ENCODE data around the gene NUP214. TPM values are rescaled to one million over a fixed set of nuclear protein-coding genes. Genes with fewer than 3 reads are reported as not detected.
"Not testable (repeated sequence)": the region's sequence is repeated elsewhere in the genome, so short reads cannot be mapped to it uniquely, and the experiment has no call there.

NUP214 gene
- polyA plus RNA-seq, 6 donors from 2014 or later: 8.8 to 27.6 (median 18.3) TPM

GRCh38 chr9:131187957-131188356, 62.6 kb downstream of the NUP214 start:
- no peaks in the 10 kb centered on the region for H3K27me3 Mint-ChIP-seq
- no peaks in the 10 kb centered on the region for H3K9me3 Mint-ChIP-seq
- no peaks in the 10 kb centered on the region for H3K4me1 Mint-ChIP-seq
- DNase-seq (no peak), ATAC-seq (ENCODE audit: low read depth in 2 of 2) (no peak)
- no peak overlapping the region for H3K4me3 Mint-ChIP-seq
- H3K36me3 Mint-ChIP-seq: peaks cover 11 to 13% of the 10 kb centered on the region in 2 donors
- peak overlapping the region in 1 of 6 donors; percentile 9 for H3K27ac Mint-ChIP-seq

GRCh38 chr9:131188976-131189375, 63.6 kb downstream of the NUP214 start:
- DNase-seq: no peak
- H3K4me3 Mint-ChIP-seq: no peak overlapping the region
- no peaks in the 10 kb centered on the region for H3K27me3 Mint-ChIP-seq
- H3K36me3 Mint-ChIP-seq: peaks cover 11 to 13% of the 10 kb centered on the region in 2 donors
- no peak overlapping the region for H3K27ac Mint-ChIP-seq
- no peaks in the 10 kb centered on the region for H3K9me3 Mint-ChIP-seq
- no peaks in the 10 kb centered on the region for H3K4me1 Mint-ChIP-seq
- no peak for ATAC-seq (ENCODE audit: low read depth in 2 of 2)

GRCh38 chr9:131190191-131190590, 64.8 kb downstream of the NUP214 start:
- Mint-ChIP-seq H3K4me3 (no peak overlapping the region), H3K36me3 (peaks cover 11 to 13% of the 10 kb centered on the region in 2 donors), H3K27ac (no peak overlapping the region), H3K9me3 (no peaks in the 10 kb centered on the region), H3K27me3 (no peaks in the 10 kb centered on the region), H3K4me1 (no peaks in the 10 kb centered on the region)
- no peak for ATAC-seq (ENCODE audit: low read depth in 2 of 2)
- DNase-seq: no peak

- not testable (repeated sequence) for H3K9me3 Mint-ChIP-seq; H3K4me3 Mint-ChIP-seq; DNase-seq; H3K4me1 Mint-ChIP-seq; ATAC-seq (ENCODE audit: low read depth in 2 of 2); H3K27me3 Mint-ChIP-seq
- Mint-ChIP-seq H3K36me3 (peaks cover 8 to 13% of the 10 kb centered on the region in 2 donors), H3K27ac (peak overlapping the region in 2 of 6 donors; percentile 41 to 57)
Observed at GRCh38 chr9:131191032-131191431, 65.6 kb downstream of the NUP214 start.

- Mint-ChIP-seq H3K36me3 (peaks cover 0 to 13% of the 10 kb centered on the region in 2 donors), H3K4me3 (no peak overlapping the region), H3K27ac (peak overlapping the region in 1 of 6 donors; percentile 79)
Observed at GRCh38 chr9:131191857-131192256, 66.5 kb downstream of the NUP214 start.

GRCh38 chr9:131193051-131193450, 67.7 kb downstream of the NUP214 start:
- Mint-ChIP-seq H3K27ac (no peak overlapping the region), H3K4me3 (no peak overlapping the region), H3K4me1 (no peaks in the 10 kb centered on the region), H3K36me3 (peaks cover 7 to 11% of the 10 kb centered on the region in 2 donors), H3K9me3 (no peaks in the 10 kb centered on the region), H3K27me3 (no peaks in the 10 kb centered on the region)
- DNase-seq (no peak), ATAC-seq (ENCODE audit: low read depth in 2 of 2) (no peak)

More at GRCh38 chr9:131191857-131192256, 66.5 kb downstream of the NUP214 start:
- no peaks in the 10 kb centered on the region for H3K9me3 Mint-ChIP-seq
- ATAC-seq (ENCODE audit: low read depth in 2 of 2): no peak
- DNase-seq: no peak
- no peaks in the 10 kb centered on the region for H3K27me3 Mint-ChIP-seq
- H3K4me1 Mint-ChIP-seq: no peaks in the 10 kb centered on the region

DNA sequence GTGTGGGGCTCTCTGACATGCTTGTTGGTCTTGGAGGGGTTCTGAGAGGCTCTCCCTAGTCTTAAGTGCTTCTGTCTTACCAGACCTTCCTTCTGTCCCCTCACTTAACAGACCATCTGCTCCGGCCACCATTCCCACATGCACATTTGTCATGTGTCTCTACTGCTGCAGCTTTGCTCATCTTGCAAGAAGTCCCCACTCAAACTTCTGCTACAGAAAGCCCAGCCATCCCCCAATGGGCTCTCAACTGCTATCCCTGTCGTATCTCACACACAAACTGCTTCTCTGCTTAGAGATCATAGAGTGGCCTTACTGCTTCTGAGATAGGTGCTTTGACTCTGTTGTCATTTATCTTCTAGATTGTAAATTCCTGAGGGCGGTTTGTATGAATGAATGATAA, 69.4 kb downstream of the NUP214 start:
- H3K4me1 Mint-ChIP-seq: no peaks in the 10 kb centered on the region
- no peak overlapping the region for H3K4me3 Mint-ChIP-seq
- peak overlapping the region in 2 of 6 donors; percentile 7 to 42 for H3K27ac Mint-ChIP-seq
- DNase-seq (no peak), ATAC-seq (ENCODE audit: low read depth in 2 of 2) (no peak)
- H3K36me3 Mint-ChIP-seq: peaks cover 7 to 15% of the 10 kb centered on the region in 2 donors
- no peaks in the 10 kb centered on the region for H3K9me3 Mint-ChIP-seq
- no peaks in the 10 kb centered on the region for H3K27me3 Mint-ChIP-seq

- Mint-ChIP-seq H3K27me3 (no peaks in the 10 kb centered on the region), H3K9me3 (no peaks in the 10 kb centered on the region), H3K36me3 (peaks cover 16 to 22% of the 10 kb centered on the region in 2 donors), H3K27ac (peak overlapping the region in 2 of 6 donors; percentile 73 to 80), H3K4me3 (no peak overlapping the region), H3K4me1 (no peaks in the 10 kb centered on the region)
- DNase-seq (no peak), ATAC-seq (ENCODE audit: low read depth in 2 of 2) (no peak)
Observed at GRCh38 chr9:131197160-131197911, 72.0 kb downstream of the NUP214 start.

DNA sequence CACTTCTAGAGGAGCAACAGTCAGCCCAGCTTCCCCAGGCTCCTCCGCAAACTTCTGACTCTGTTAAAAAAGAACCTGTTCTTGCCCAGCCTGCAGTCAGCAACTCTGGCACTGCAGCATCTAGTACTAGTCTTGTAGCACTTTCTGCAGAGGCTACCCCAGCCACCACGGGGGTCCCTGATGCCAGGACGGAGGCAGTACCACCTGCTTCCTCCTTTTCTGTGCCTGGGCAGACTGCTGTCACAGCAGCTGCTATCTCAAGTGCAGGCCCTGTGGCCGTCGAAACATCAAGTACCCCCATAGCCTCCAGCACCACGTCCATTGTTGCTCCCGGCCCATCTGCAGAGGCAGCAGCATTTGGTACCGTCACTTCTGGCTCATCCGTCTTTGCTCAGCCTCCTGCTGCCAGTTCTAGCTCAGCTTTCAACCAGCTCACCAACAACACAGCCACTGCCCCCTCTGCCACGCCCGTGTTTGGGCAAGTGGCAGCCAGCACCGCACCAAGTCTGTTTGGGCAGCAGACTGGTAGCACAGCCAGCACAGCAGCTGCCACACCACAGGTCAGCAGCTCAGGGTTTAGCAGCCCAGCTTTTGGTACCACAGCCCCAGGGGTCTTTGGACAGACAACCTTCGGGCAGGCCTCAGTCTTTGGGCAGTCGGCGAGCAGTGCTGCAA, 72.8 kb downstream of the NUP214 start:
- DNase-seq (no peak), ATAC-seq (ENCODE audit: low read depth in 2 of 2) (no peak)
- Mint-ChIP-seq H3K4me3 (peak overlapping the region in 1 of 8 donors; percentile 63), H3K27ac (peak overlapping the region in 1 of 6 donors; percentile 73), H3K36me3 (peaks cover 16 to 22% of the 10 kb centered on the region in 2 donors), H3K9me3 (no peaks in the 10 kb centered on the region), H3K27me3 (no peaks in the 10 kb centered on the region), H3K4me1 (peaks cover under 1 to 3% (median 2%) of the 10 kb centered on the region in 3 donors)

DNA sequence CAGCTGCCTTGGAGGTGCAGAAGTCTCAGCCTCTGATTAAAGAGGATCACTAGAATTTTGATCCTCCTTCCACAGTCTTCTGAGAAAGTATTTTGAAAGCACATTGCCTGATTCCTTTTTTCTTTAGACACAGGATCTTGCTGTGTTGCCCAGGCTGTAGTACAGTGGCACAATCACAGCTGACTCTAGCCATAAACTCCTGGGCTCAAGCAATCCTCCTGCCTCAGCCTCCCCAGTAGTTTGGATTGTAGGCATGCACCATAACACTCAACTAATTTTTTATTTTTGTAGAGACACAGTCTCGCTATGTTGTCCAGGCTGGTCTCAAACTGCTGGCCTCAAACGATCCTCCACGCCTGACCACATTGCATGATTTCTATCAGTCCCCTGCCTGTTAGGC, 76.5 kb downstream of the NUP214 start:
- ATAC-seq (ENCODE audit: low read depth in 2 of 2) (no peak), DNase-seq (no peak)
- Mint-ChIP-seq H3K36me3 (peaks cover 16 to 22% of the 10 kb centered on the region in 2 donors), H3K4me3 (no peak overlapping the region), H3K27ac (no peak overlapping the region), H3K4me1 (peaks cover 8 to 12% (median 12%) of the 10 kb centered on the region in 3 donors), H3K9me3 (no peaks in the 10 kb centered on the region), H3K27me3 (no peaks in the 10 kb centered on the region)

DNA sequence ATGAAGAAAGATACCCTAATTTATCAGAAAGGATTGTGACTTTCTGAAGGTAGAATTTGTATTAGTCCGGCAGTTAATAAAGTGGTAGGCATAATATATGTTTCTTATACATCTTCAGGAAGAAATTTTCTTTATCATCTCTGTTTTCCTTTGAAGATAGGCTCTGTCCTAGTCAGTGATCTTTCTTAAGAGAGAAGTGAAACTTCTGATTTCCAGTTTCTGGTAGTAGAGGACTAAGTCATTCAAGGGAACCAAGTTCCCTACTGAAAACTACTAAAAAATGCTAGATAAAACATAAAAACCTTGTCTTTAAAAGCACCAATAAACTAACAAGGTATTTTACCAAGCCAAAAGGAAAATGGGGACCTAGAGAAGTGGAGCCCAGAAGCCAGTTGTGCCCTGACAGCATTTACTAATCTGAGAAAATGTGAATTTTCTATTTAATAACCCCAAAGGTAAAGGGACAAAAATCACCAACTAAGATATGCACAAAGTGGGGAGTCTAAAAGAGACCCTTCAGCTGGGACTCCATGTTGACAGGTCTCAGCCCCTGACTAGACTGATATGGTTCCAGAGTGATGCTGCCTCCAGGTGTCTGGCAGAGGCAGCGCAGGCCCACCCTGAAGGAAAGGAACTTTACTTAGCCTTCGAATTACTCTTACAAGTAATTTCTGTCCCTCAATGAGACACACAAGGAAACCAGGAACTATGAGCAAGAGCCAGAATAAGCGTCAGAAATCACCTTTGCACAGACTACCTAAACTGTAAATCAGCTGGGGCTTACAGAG, 78.2 kb downstream of the NUP214 start:
- ATAC-seq (ENCODE audit: low read depth in 2 of 2) (peak; percentile 55 to 63), DNase-seq (no peak)
- Mint-ChIP-seq H3K36me3 (peaks cover 10 to 16% of the 10 kb centered on the region in 2 donors), H3K27me3 (no peaks in the 10 kb centered on the region), H3K4me3 (peak overlapping the region in 1 of 8 donors; percentile 16), H3K4me1 (peaks cover 8 to 12% (median 12%) of the 10 kb centered on the region in 3 donors), H3K9me3 (no peaks in the 10 kb centered on the region), H3K27ac (peak overlapping the region in 4 of 6 donors; percentile 21 to 73 (median 54))

GRCh38 chr9:131204285-131204684, 78.9 kb downstream of the NUP214 start:
- no peaks in the 10 kb centered on the region for H3K9me3 Mint-ChIP-seq
- H3K27me3 Mint-ChIP-seq: no peaks in the 10 kb centered on the region
- peaks cover 8 to 12% (median 12%) of the 10 kb centered on the region in 3 donors for H3K4me1 Mint-ChIP-seq
- H3K36me3 Mint-ChIP-seq: peaks cover 7 to 16% of the 10 kb centered on the region in 2 donors
- ATAC-seq (ENCODE audit: low read depth in 2 of 2) (no peak), DNase-seq (no peak)
- H3K27ac Mint-ChIP-seq: no peak overlapping the region
- H3K4me3 Mint-ChIP-seq: no peak overlapping the region

- peaks cover 24 to 25% of the 10 kb centered on the region in 2 donors for H3K36me3 Mint-ChIP-seq
- peaks cover under 1 to 8% (median 3%) of the 10 kb centered on the region in 7 donors for H3K9me3 Mint-ChIP-seq
- H3K4me3 Mint-ChIP-seq: no peak overlapping the region
- H3K27ac Mint-ChIP-seq: peak overlapping the region in 1 of 6 donors; percentile 29
- H3K4me1 Mint-ChIP-seq: peaks cover 8 to 12% (median 12%) of the 10 kb centered on the region in 3 donors
- ATAC-seq (ENCODE audit: low read depth in 2 of 2) (no peak), DNase-seq (no peak)
- H3K27me3 Mint-ChIP-seq: no peaks in the 10 kb centered on the region
Observed at GRCh38 chr9:131206495-131206894, 81.1 kb downstream of the NUP214 start.
